ENCODE data around the gene PKHD1.

DNA sequence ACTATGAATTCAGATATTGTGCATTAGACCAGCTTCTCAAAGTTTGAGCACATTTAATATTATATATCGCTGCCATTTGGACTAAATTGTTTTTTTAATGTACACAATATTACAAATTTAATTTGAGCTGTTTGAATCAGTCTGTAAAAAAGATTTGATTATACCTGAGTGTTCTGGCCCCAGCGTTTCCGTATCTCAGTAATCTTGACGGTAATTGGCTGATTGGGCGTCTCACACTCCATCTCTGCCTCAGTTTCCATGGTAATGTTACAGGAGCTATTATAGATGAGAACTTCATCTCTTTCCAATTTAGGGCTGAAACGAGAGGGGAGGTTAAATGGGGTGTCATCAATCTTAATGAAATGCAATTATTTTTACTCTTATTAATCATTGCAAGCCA is 77.3 kb downstream of the PKHD1 start:
- TF ChIP-seq POLR2A (IDR thresholded peaks at IDR 0.05) = no peak
- TF ChIP-seq, protein P1, sequence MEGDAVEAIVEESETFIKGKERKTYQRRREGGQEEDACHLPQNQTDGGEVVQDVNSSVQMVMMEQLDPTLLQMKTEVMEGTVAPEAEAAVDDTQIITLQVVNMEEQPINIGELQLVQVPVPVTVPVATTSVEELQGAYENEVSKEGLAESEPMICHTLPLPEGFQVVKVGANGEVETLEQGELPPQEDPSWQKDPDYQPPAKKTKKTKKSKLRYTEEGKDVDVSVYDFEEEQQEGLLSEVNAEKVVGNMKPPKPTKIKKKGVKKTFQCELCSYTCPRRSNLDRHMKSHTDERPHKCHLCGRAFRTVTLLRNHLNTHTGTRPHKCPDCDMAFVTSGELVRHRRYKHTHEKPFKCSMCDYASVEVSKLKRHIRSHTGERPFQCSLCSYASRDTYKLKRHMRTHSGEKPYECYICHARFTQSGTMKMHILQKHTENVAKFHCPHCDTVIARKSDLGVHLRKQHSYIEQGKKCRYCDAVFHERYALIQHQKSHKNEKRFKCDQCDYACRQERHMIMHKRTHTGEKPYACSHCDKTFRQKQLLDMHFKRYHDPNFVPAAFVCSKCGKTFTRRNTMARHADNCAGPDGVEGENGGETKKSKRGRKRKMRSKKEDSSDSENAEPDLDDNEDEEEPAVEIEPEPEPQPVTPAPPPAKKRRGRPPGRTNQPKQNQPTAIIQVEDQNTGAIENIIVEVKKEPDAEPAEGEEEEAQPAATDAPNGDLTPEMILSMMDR (IDR thresholded peaks at IDR 0.05) = no peak
